Fibroblast of skin of abdomen (primary cell): ENCODE data around the gene TNKS2.
A peak's percentile ranks its signal among the peaks of the same experiment; 100 is the strongest.
"Not testable (repeated sequence)": the region's sequence is repeated elsewhere in the genome, so short reads cannot be mapped to it uniquely, and the experiment has no call there.

Experiments
- DNase-seq: peaks from one replicate; pipeline ENCODE4 v3.0.0-alpha.2; 2013

Gene TNKS2

GRCh38 chr10:91875779-91876178 lies 77.6 kb downstream of the TNKS2 start:
- DNase-seq: no peak

GRCh38 chr10:91879515-91880170 lies 81.4 kb downstream of the TNKS2 start:
- no peak for DNase-seq

- no peak for DNase-seq
Measured at GRCh38 chr10:91880310-91880709, 82.1 kb downstream of the TNKS2 start.

GRCh38 chr10:91883549-91884444 lies 85.6 kb downstream of the TNKS2 start:
- DNase-seq: peak; percentile 56

- DNase-seq: no peak
Measured at GRCh38 chr10:91884536-91884935, 86.3 kb downstream of the TNKS2 start.

- no peak for DNase-seq
Measured at GRCh38 chr10:91885362-91886079, 87.3 kb downstream of the TNKS2 start.

GRCh38 chr10:91886954-91887271 lies 88.7 kb downstream of the TNKS2 start:
- DNase-seq: no peak

GRCh38 chr10:91887272-91888076 lies 89.2 kb downstream of the TNKS2 start:
- peak; percentile 56 for DNase-seq

- DNase-seq: no peak
Measured at GRCh38 chr10:91891125-91892001, 93.1 kb downstream of the TNKS2 start.

GRCh38 chr10:91893051-91893450 lies 94.8 kb downstream of the TNKS2 start:
- DNase-seq: no peak

GRCh38 chr10:91894261-91894685 lies 96.0 kb downstream of the TNKS2 start:
- DNase-seq: not testable (repeated sequence)

- no peak for DNase-seq
Measured at GRCh38 chr10:91896212-91896756, 98.1 kb downstream of the TNKS2 start.

GRCh38 chr10:91897421-91897820 lies 99.2 kb downstream of the TNKS2 start:
- no peak for DNase-seq

- DNase-seq: peak; percentile 89
Measured at GRCh38 chr10:91901784-91902677, 103.8 kb downstream of the TNKS2 start.

GRCh38 chr10:91907033-91907594 lies 108.9 kb downstream of the TNKS2 start:
- DNase-seq: no peak

- DNase-seq: no peak
Measured at GRCh38 chr10:91907914-91908336, 109.7 kb downstream of the TNKS2 start.

GRCh38 chr10:91908337-91909116 lies 110.3 kb downstream of the TNKS2 start:
- DNase-seq: peak; percentile 72

- peak; percentile 48 for DNase-seq
Measured at GRCh38 chr10:91909117-91909677, 111.0 kb downstream of the TNKS2 start, which contains the start of gene FGFBP3. TSS of gene FGFBP3 (minus strand) at chr10:91909486. CDS start at chr10:91908969, 517 bp downstream.
